ENCODE results near the gene CHRNE. TPM values are rescaled to one million over a fixed set of nuclear protein-coding genes. Genes with fewer than 3 reads are reported as not detected.
"Not testable (repeated sequence)": the region's sequence is repeated elsewhere in the genome, so short reads cannot be mapped to it uniquely, and the experiment has no call there.

The CHRNE gene
- total RNA-seq, 3 donors from 2014 or later: 0.24 to 1.3 TPM; not detected in 1

DNA sequence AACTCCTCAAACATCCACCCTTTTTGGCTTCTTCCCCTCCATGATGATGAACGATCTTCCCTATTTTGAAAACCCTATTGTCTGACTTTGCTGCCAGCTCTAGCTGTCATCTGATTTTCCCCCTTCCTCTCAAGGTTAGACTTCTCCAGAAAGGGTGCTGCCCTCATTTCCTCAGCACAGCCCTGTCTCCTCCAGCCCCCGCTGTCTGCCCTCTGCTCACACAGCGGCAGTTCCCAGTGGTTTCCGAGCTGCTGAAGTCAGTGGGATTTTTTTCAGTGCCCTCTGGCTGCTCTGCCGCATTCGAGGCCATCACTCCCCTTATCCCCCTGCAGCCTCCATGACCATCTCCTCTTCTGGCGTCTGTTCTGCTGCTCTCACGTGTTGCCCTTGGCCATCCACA lies 30.1 kb downstream of the CHRNE start:
- TF ChIP-seq, protein P1, sequence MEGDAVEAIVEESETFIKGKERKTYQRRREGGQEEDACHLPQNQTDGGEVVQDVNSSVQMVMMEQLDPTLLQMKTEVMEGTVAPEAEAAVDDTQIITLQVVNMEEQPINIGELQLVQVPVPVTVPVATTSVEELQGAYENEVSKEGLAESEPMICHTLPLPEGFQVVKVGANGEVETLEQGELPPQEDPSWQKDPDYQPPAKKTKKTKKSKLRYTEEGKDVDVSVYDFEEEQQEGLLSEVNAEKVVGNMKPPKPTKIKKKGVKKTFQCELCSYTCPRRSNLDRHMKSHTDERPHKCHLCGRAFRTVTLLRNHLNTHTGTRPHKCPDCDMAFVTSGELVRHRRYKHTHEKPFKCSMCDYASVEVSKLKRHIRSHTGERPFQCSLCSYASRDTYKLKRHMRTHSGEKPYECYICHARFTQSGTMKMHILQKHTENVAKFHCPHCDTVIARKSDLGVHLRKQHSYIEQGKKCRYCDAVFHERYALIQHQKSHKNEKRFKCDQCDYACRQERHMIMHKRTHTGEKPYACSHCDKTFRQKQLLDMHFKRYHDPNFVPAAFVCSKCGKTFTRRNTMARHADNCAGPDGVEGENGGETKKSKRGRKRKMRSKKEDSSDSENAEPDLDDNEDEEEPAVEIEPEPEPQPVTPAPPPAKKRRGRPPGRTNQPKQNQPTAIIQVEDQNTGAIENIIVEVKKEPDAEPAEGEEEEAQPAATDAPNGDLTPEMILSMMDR (IDR thresholded peaks at IDR 0.05): no peak
- DNase-seq (no peak), ATAC-seq (no peak)
- Histone ChIP-seq H3K9me3 (no peaks in the 10 kb centered on the region), H3K4me1 (ENCODE audit: low read depth) (no peaks in the 10 kb centered on the region), H3K36me3 (ENCODE audit: low read depth) (no peaks in the 10 kb centered on the region), H3K4me3 (no peak overlapping the region)
- intact Hi-C loops (cut with DNase I, micrococcal nuclease): no loop called here

DNA sequence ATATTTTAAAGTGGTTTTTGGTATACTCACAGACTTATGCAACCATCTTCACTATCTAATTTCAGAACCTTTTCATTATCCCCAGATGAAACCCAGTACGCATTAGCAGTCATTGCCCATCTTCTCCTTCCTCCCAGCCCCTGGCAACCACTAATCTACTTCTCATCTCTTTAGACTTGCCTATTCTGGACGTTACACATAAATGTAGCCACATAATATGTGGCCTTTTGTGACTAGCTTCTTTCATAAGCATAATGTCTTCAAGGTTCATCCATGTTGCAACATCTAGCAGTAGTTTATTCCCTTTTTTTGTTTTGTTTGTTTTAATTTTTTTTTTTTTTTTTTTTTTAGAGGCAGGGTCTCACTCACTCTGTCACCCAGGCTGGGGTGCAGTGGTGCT lies 32.0 kb downstream of the CHRNE start:
- intact Hi-C loops (cut with DNase I, micrococcal nuclease): no loop called here
- no peaks in the 10 kb centered on the region for H3K4me1 ChIP-seq (ENCODE audit: low read depth)
- H3K4me3 ChIP-seq: no peak overlapping the region
- no peak for DNase-seq
- no peaks in the 10 kb centered on the region for H3K36me3 ChIP-seq (ENCODE audit: low read depth)
- no peak for ATAC-seq
- TF ChIP-seq, protein P1 (IDR thresholded peaks at IDR 0.05): no peak
- no peaks in the 10 kb centered on the region for H3K9me3 ChIP-seq

DNA sequence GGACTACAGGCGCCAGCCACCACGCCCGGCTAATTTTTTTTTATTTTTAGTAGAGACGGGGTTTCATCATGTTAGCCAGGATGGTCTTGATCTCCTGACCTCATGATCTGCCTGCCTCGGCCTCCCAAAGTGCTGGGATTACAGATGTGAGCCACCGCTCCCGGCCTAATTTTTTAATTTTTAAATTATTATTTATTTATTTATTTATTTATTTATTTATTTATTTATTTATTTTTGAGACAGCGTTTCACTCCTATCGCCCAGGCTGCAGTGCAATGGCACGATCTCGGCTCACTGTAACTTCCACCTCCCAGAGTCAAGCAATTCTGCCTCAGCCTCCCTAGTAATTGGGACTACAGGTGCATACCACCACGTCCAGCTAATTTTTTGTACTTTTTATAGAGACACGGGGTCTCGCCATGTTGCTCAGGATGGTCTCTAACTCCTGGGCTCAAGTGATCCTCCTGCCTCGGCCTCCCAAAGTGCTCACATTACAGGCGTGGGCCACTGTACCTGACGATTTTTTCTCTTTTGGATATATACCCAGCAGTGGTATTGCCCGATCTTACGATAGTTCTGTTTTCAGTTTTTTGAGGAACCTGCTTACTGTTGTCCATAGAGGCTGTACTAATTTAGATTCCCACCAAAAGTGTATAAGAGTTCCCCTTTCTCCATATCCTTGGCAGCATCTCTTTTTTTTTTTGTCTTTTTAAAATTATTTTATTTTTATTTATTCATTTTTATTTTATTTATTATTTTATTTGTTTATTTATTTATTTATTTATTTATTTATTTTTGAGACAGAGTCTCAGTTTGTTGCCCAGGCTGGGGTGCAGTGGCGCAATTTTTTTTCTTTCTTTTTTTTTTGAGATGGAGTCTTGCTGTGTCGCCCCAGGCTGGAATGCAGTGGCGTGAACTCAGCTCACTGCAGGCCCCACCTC lies 33.6 kb downstream of the CHRNE start:
- DNase-seq; H3K4me3 ChIP-seq; ATAC-seq; H3K4me1 ChIP-seq (ENCODE audit: low read depth); H3K36me3 ChIP-seq (ENCODE audit: low read depth); H3K9me3 ChIP-seq; intact Hi-C loops (cut with DNase I, micrococcal nuclease): not testable (repeated sequence)

DNA sequence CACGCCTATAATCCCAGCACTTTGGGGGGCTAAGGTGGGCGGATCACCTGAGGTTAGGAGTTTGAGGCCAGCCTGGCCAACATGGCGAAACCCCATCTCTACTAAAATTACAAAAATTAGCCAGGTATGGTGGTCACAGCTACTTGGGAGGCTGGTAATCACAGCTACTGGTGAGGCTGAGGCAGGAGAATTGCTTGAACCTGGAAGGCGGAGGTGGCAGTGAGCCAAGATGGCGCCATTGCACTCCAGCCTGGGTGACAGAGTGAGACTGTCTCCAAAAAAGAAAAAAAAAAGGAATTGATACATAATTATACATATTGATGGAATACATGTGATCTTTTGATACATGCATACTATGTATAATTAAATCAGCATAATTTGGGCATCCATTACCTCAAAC lies 35.4 kb downstream of the CHRNE start:
- intact Hi-C loops (cut with DNase I, micrococcal nuclease); H3K4me3 ChIP-seq; DNase-seq; H3K4me1 ChIP-seq (ENCODE audit: low read depth); H3K36me3 ChIP-seq (ENCODE audit: low read depth); H3K9me3 ChIP-seq; ATAC-seq: not testable (repeated sequence)

DNA sequence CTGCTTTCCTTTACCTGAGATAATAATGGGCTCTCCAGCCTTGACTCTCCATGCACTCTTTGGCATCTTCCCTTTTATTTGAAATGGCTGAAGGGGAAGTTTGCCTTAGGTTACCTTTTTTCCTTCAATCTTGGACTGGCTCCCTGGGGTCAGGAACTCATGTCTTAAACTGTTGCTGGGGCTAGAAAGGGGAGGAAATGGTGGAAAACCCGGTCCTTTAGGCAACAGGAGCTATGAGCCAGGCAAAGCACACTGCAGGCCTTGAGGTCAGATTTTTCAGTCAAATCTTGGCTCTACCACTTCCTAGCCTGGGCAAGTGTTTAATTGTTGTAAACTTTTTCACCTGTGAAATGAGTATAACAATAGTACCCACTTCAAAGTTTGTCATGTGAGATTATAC lies 39.6 kb downstream of the CHRNE start:
- ATAC-seq (no peak), DNase-seq (no peak)
- Histone ChIP-seq H3K4me1 (ENCODE audit: low read depth) (peaks cover 6% of the 10 kb centered on the region), H3K4me3 (no peak overlapping the region), H3K36me3 (ENCODE audit: low read depth) (peaks cover 3% of the 10 kb centered on the region), H3K9me3 (no peaks in the 10 kb centered on the region)
- TF ChIP-seq, protein P1 (IDR thresholded peaks at IDR 0.05): no peak
- intact Hi-C loops (cut with DNase I, micrococcal nuclease): no loop called here

DNA sequence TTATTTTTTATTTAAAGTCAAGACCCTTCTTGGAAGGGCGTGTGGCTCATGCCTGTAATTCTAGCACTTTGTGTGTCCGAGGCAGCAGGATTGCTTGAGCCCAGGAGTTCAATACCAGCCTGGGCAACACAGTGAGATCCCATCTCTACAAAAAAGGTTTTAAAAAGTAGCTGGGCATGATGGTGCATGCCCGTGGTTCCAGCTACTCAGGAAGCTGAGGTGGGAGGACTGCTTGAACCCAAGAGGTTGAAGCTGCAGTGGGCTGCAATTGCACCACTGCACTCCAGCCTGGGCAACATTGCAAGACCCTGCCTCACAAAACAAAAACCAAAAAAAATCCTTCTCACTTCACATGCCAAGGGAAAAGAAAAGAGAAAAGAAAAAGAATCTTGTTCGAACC lies 40.2 kb downstream of the CHRNE start:
- H3K36me3 ChIP-seq (ENCODE audit: low read depth): peaks cover 3% of the 10 kb centered on the region
- intact Hi-C loops (cut with DNase I, micrococcal nuclease): no loop called here

More for the DNA sequence above, 40.2 kb downstream of the CHRNE start:
- Histone ChIP-seq H3K4me3 (no peak overlapping the region), H3K4me1 (ENCODE audit: low read depth) (peaks cover 9% of the 10 kb centered on the region), H3K9me3 (no peaks in the 10 kb centered on the region)
- ATAC-seq (no peak), DNase-seq (no peak)
- TF ChIP-seq, protein P1 (IDR thresholded peaks at IDR 0.05): no peak

All from mucosa of descending colon (tissue), 3 donors.